ENCODE measurements around the gene ICAM2. TPM values are rescaled to one million over a fixed set of nuclear protein-coding genes. Genes with fewer than 3 reads are reported as not detected.

Gene ICAM2
- total RNA-seq, 1 experiment from 2014 or later, result 0.33 TPM

GRCh38 chr17:64006361-64007088 is 13.9 kb downstream of the ICAM2 start (continued):
- TF ChIP-seq, protein P1, sequence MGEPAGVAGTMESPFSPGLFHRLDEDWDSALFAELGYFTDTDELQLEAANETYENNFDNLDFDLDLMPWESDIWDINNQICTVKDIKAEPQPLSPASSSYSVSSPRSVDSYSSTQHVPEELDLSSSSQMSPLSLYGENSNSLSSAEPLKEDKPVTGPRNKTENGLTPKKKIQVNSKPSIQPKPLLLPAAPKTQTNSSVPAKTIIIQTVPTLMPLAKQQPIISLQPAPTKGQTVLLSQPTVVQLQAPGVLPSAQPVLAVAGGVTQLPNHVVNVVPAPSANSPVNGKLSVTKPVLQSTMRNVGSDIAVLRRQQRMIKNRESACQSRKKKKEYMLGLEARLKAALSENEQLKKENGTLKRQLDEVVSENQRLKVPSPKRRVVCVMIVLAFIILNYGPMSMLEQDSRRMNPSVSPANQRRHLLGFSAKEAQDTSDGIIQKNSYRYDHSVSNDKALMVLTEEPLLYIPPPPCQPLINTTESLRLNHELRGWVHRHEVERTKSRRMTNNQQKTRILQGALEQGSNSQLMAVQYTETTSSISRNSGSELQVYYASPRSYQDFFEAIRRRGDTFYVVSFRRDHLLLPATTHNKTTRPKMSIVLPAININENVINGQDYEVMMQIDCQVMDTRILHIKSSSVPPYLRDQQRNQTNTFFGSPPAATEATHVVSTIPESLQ (CRISPR knock-in tag; IDR thresholded peaks at IDR 0.05), result no peak
- TF ChIP-seq HMGA2 (CRISPR knock-in tag; IDR thresholded peaks at IDR 0.05), result no peak
- no peak for TF ChIP-seq E2F5 (CRISPR knock-in tag; IDR thresholded peaks at IDR 0.05)
- no peak for TF ChIP-seq ZNF532 (CRISPR knock-in tag; IDR thresholded peaks at IDR 0.05; ENCODE audit: borderline replicate concordance)
- TF ChIP-seq ZNF423 (CRISPR knock-in tag; IDR thresholded peaks at IDR 0.05), result no peak
- no peak for TF ChIP-seq PRRX2 (CRISPR knock-in tag; IDR thresholded peaks at IDR 0.05)

- Mint-ChIP-seq H3K36me3 (no peaks in the 10 kb centered on the region), H3K4me1 (peaks cover 18% of the 10 kb centered on the region), H3K9me3 (no peaks in the 10 kb centered on the region), H3K27ac (no peak overlapping the region), H3K4me3 (no peak overlapping the region), H3K27me3 (ENCODE audit: low read depth) (no peaks in the 10 kb centered on the region; the same call in 1 of the 2 replicates)
- CTCF ChIA-PET, result interaction anchor here (0.7 to 3.2 kb wide), 10 partner anchors 11 to 124 kb away, joined by 3 to 13 read pairs (median 5); partner anchors contain the start of genes GH1 and GH2
- TF ChIP-seq PREB (CRISPR knock-in tag; IDR thresholded peaks at IDR 0.05; ENCODE audit: borderline replicate concordance), result no peak
- no peak for TF ChIP-seq FOXP1 (CRISPR knock-in tag; IDR thresholded peaks at IDR 0.05; ENCODE audit: borderline replicate concordance)
- TF ChIP-seq ZNF263 (CRISPR knock-in tag; IDR thresholded peaks at IDR 0.05; ENCODE audit: low read depth), result no peak
- no peak for TF ChIP-seq PRDM15 (CRISPR knock-in tag; IDR thresholded peaks at IDR 0.05)
- TF ChIP-seq ZSCAN18 (CRISPR knock-in tag; IDR thresholded peaks at IDR 0.05), result no peak
- DNase-seq (ENCODE audit: low spot score) (no peak), ATAC-seq (no peak; the same call in 1 of the 2 replicates)
- POLR2A ChIA-PET, result interaction anchor here (0.7 kb wide), 1 partner anchor 18 kb away, joined by 3 read pairs; no protein-coding TSS in a partner anchor
These were observed 14.7 kb downstream of the ICAM2 start for GRCh38 chr17:64005734-64006167.
